Mesenteric fat pad (tissue), 1 donor: ENCODE results near the gene TMPRSS9. TPM values are rescaled to one million over a fixed set of nuclear protein-coding genes. Genes with fewer than 3 reads are reported as not detected.
A peak's percentile ranks its signal among the peaks of the same experiment; 100 is the strongest.

Experiments used
- DNase-seq: peaks from one replicate; pipeline ENCODE4 v3.0.0-alpha.2; 2020; ENCODE audit warnings: low spot score
- total RNA-seq: library from RNA; stranded (reverse); fragmentation: NEBNext Ultra II Directional; extraction: Animal tissue kit (Norgen Biotek cat#: 25700); gene quantifications from one replicate; pipeline ENCODE4 v1.2.1, GENCODE V29; 2021
- donor health status: DM: yes; HTN: yes; CAD: no.

Gene TMPRSS9
- total RNA-seq, 1 donor from 2014 or later, result not detected

DNA sequence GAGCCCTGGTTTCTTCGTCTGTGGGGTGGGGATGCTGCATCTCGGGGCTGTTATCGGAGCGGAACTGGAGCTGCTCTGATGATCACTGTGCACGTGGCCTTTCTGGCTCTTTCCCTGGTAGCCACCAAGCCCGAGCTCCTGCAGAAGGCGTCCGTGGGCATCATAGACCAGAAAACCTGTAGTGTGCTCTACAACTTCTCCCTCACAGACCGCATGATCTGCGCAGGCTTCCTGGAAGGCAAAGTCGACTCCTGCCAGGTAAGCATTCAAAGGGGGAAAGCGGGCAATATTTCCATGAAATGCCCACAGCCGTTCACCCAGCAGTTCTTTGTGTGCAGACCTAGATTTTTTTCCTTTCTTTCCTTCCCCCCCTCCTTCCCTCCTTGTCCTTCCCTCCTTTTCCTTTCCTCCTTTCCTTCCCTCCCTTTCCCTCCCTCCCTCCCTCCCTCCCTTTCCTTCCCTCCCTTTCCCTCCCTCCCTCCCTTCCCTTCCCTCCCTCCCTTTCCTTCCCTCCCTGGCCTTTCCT, 57.9 kb downstream of the TMPRSS9 start:
- no peak for DNase-seq

DNA sequence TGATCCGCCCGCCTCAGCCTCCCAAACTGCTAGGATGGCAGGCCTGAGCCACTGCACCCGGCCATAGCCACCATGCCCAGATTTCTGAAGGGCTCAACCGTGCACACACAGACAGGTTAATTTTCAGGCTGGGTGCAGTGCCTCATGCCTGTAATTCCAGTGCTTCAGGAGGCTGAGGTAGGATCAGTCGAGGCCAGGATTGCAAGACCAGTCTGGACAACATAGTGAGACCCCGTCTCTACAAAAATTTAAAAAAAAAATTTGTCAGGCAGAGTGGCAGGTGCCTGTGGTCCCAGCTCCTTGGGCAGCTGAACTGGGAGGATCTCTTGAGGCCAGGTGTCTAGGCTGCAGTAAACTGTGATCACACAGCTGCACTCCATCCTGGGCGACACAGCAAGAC, 59.7 kb downstream of the TMPRSS9 start:
- DNase-seq, result no peak

DNA sequence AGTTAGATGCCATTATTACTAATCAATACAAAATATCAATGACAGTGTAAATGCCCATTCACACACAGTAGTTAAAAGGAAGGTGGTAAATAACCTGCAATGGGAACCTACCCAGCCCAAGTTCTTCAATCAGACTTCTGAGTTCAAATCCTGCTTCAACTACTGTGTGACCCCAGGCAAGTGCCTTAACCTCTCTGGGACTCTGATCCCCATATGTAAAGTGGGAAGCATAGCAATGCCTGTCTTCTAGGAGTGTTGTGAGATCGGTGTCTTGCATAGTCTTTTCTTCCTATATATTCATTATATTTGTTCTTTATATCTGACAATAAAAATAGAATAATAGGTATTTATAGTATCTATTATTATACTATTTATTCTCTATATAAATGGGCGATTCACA, 60.4 kb downstream of the TMPRSS9 start:
- no peak for DNase-seq

- no peak for DNase-seq
Observed at GRCh38 chr19:2421581-2422306, 61.7 kb downstream of the TMPRSS9 start.

- no peak for DNase-seq
Observed at GRCh38 chr19:2423071-2423914, 63.2 kb downstream of the TMPRSS9 start.

- no peak for DNase-seq
Observed at GRCh38 chr19:2423915-2424685, 64.0 kb downstream of the TMPRSS9 start.

DNA sequence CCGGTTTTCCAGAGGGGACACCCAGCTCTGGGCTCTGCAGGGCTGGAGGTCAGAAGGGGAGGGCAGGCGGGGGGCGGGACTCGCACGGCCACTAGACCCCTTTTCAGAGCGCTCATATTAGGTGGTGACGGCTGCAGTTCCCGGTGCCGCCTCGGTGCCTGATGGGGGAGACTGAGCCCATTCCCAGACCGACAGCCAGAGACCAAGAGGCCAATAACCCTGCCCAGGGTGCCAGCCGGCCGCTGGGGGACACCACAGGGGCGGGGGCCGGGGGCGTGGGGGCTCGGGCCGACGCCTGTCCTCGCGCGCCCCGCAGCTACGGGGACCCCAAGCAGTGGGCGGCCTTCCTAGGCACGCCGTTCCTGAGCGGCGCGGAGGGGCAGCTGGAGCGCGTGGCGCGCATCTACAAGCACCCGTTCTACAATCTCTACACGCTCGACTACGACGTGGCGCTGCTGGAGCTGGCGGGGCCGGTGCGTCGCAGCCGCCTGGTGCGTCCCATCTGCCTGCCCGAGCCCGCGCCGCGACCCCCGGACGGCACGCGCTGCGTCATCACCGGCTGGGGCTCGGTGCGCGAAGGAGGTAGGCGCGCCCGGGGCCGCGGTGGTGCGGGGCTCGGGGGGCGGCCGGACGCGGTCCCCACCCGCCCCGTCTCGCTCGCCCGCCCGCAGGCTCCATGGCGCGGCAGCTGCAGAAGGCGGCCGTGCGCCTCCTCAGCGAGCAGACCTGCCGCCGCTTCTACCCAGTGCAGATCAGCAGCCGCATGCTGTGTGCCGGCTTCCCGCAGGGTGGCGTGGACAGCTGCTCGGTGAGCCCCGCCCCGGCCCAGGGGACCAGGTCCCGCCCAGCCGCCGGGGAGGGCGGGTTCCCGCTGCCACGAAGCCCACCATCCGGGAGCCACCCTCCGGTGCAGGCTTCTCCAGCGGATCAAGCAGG, 64.9 kb downstream of the TMPRSS9 start:
- DNase-seq, result no peak

DNA sequence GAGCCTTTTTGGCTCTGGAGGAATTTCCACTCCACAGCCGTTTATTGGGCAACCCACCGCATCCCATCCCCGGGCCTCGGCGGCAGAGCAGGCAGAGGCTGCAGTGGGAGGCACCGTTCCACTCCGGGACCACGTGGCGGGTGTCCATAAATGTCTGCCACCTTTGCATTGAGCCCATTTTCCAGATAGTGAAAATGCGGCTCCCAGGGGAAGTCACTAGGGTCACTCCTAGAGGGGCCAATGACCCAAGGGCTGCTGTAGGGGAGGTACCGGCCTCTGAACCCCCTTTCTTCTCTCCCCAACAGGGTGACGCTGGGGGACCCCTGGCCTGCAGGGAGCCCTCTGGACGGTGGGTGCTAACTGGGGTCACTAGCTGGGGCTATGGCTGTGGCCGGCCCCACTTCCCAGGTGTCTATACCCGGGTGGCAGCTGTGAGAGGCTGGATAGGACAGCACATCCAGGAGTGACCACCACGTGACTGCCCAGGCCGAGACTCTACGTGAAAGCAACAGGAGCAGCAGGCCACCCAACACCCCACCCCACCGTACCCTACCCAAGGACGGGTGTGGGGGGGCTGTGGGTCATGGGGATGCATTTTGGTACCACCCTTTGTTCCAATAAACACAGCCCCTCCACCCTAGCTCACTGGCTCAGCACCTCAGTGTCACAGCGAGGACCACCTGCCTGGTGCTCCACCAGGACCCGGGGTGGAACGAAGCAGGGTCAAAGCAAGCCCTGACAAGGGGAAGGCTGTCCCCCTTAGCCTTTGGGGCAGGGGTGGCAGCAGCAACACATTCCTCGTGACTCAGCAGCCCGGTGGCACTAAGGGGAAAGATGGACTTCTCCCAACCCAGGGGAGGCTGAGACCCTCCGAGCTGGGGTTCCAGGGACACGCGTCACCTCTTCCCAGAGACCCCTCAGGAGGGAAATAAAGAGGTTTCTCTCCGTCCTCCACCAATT, 65.8 kb downstream of the TMPRSS9 start:
- DNase-seq, result no peak

DNA sequence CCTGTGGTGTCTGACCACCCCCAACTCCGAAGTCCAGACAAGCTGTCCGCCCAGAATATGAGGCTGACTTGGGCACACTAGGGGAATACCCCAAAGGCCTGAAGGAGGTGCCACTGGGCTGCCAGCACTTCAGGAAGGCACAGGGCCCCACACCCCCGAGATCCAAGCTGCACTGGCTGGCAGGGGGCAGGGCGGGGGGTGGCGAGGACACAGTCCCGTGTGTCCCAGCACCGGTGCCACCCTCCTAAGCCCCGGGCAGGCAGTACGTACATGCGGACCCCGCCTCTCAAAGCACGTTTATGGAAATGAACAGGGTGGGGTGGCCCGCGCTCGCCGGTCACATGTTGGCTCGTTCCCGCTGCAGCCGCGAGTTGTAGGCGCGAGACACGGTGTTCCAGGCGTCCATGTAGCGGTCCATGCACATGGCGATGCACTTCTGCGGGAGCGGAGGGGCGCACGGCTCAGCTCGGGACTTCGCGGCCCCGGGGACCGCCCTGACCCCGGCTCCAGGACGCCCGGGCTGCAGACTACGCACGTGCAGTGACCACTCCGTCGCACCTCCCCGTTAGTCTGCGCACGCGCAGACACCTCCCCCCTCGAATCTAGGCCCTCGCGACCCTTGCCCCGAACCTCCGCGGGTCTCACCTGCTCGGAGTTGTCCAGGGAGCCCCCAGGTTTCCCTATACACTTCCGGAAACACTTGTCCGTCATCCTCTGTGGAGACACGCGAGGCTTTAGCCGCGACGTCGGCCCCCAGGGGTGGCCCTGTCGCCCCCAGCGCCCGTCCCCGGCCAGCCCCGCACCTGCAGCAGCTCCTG, 66.8 kb downstream of the TMPRSS9 start:
- no peak for DNase-seq

GRCh38 chr19:2427429-2428320, 67.6 kb downstream of the TMPRSS9 start, which contains the start of gene TIMM13:
Gene TIMM13 (minus strand): TSS chr19:2427586. CDS start chr19:2427533, 53 bp downstream.
- DNase-seq, result peak; percentile 99

- no peak for DNase-seq
Observed at GRCh38 chr19:2428321-2428690, 68.2 kb downstream of the TMPRSS9 start.

- DNase-seq, result no peak
Observed at GRCh38 chr19:2428756-2429711, 69.0 kb downstream of the TMPRSS9 start.

DNA sequence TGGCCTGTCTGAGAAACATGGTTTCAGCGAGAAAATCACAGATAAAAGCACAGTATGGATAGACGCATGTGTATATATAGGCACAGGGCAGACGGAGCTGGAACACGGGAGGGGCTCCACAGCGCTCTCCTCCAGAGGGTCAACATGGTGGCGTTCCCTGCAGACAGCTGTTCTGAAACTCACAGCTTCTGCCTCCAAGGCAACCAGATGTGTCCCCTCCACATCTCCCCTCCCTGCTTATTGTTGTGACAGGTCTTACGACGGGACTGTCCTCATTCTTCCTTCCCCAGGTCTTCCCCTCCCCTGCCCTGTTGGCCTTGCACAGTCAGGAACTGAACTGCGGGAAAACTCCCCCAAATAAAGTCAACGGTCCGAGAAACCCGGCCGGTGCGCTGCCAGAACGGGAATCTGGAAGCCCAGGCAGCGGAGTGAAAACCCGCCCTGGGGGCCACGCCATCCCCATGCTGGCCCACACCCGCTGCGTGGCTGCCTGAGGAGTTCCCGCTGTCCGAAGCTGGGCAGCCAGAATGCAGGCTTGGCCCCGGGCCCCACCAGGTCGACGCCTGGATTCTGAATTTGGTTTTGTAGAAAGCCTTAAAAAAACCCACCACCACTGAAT, 70.0 kb downstream of the TMPRSS9 start:
- no peak for DNase-seq

- DNase-seq, result no peak
Observed at GRCh38 chr19:2431318-2432055, 71.4 kb downstream of the TMPRSS9 start.
